Peyer's patch (tissue), 4 donors: ENCODE measurements around the gene HCAR2.
"Not testable (repeated sequence)": the region's sequence is repeated elsewhere in the genome, so short reads cannot be mapped to it uniquely, and the experiment has no call there.

ENCODE experiments used
- POLR2A ChIP-seq, 2 donors: fragments of 450-650 bp; IDR thresholded peaks; one replicate each; pipeline ENCODE4 v1.5.1; 2017; ENCODE audit warnings: antibody characterized with exemption in 2 of 2, mild to moderate bottlenecking in 2 of 2, moderate library complexity in 2 of 2
- TF ChIP-seq, protein P1 (sequence below), 6 experiments: fragments of 450-650 bp in 4 of 6; fragments of 200-600 bp in 2 of 6; sonication (generic) in 1 of 6; IDR thresholded peaks; one replicate each; pipeline ENCODE4 v1.5.1; 2017 to 2019; ENCODE audit warnings: antibody characterized with exemption in 6 of 6, mild to moderate bottlenecking in 3 of 6, moderate library complexity in 1 of 6

DNA sequence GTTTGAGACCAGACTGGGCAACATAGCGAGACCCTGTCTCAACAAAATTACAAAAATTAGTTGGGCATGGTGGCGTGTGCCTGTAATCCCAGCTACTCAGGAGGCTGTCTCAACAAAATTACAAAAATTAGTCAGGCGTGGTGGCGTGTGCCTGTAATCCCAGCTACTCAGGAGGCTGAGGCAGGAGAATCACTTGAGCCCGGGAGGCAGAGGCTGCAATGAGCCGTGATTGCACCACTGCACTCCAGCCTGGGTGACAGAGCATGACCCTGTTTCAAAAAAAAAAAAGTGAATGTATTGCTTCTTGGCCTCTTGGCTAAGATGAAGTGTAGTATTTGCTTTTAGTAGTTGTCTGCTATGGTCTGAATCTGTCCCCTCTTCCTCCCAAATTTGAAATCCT lies 22.2 kb downstream of the HCAR2 start:
- TF ChIP-seq, protein P1, sequence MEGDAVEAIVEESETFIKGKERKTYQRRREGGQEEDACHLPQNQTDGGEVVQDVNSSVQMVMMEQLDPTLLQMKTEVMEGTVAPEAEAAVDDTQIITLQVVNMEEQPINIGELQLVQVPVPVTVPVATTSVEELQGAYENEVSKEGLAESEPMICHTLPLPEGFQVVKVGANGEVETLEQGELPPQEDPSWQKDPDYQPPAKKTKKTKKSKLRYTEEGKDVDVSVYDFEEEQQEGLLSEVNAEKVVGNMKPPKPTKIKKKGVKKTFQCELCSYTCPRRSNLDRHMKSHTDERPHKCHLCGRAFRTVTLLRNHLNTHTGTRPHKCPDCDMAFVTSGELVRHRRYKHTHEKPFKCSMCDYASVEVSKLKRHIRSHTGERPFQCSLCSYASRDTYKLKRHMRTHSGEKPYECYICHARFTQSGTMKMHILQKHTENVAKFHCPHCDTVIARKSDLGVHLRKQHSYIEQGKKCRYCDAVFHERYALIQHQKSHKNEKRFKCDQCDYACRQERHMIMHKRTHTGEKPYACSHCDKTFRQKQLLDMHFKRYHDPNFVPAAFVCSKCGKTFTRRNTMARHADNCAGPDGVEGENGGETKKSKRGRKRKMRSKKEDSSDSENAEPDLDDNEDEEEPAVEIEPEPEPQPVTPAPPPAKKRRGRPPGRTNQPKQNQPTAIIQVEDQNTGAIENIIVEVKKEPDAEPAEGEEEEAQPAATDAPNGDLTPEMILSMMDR (IDR thresholded peaks at IDR 0.05) = not testable (repeated sequence)
- TF ChIP-seq POLR2A (IDR thresholded peaks at IDR 0.05) = not testable (repeated sequence)
